Limb (tissue), 2 donors: ENCODE data around the gene AJAP1.
A peak's percentile ranks its signal among the peaks of the same experiment; 100 is the strongest.

Experiments used
- DNase-seq, 2 donors: peaks; one replicate each; pipeline ENCODE4 v3.0.0-alpha.2; 2016; ENCODE audit errors: extremely low spot score in 2 of 2

AJAP1 gene

DNA sequence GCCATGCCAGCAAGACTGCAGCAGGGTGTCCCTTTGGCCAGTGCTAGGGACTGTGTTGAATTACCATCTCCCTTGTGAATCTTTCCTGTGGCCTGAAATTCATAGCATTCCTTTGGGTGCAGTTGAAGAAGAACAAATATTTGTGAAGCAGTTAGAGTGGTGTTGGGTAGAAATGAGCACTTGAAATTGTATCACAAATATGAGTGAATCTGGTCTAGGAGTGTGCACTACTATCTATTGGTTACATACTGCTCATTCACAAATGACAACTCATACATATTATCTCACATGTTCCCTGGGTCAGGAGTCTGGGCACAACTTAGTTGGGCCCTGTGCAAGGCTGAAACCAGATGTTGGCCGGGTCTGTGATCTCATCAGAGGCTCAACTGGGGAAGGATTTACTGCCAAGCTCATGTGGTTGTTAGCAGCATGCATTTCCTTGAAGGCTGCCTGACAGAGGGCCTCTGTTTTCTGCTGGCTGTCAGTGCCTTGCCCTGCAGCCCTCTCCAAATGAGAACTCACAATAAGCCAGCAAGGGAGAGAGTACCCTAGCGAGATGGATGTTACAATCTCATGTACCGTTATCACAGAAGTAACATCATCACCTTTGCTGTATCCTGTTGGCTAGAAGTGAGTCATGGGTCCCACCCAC lies 23.8 kb downstream of the AJAP1 start:
- no peak for DNase-seq

DNA sequence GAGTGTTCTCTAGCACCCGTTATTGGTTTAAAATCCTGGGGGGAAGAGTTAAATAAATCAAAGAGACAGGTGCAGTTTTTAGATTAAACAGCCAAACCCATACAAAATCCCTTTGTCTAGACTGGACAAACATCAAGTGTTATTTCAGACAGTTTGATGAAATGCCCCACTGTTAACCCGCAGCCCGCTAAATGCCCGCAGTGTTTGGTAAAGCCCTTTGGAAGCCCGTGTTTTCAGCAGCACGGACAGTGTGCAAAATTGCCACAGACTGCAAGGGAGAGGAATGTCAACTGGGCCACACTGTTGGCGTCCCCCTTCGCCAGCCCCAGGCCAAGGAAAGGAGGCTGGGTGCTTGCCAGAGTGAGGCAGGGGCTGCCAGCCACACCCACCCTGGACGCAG lies 26.6 kb downstream of the AJAP1 start:
- DNase-seq = no peak

DNA sequence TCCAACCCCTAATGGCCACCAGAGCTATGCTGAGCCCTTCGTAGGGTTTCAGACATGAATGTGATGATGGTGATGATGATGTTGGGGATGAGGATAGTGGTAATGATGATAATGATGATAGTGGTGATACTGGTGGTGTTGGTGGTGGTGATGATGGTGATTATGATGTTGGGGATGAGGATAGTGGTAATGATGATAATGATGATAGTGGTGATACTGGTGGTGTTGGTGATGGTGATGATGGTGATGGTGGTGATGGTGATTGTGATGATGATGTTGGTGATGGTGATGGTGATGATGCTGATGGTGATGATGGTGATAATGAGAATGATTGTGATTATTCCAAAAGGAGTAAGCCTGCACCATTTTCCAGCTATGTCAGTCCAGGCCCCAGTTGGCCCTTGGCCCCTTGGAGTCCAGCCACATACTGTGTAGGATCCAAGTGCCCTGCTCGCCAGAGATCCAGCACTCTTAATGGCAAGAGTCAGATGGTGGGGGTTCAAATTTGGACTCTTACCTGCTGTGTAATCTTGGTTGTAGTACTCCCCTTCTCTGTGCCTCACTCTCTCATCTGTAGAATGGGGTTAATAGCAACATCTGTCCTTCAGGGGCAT lies 28.3 kb downstream of the AJAP1 start:
- DNase-seq = no peak

DNA sequence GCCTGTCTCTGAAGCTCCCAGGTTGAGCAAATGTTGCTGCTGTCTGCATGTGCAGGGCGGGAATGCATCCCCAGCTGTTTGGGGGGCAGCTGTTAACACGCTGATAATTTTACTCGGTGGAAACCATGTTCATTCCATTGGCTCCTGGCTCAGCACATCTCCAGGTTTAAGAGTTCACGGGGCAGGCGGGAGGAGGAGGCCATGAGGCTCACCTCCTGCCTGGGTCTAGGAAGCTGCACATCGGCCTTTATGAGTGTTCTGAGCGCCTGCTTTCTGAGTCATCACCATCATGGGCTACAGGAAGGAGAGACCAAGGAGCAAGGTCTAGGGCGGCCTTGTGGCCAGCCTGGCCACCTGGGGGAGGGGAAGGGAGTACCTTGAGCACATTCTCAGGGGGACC lies 29.7 kb downstream of the AJAP1 start:
- no peak for DNase-seq

DNA sequence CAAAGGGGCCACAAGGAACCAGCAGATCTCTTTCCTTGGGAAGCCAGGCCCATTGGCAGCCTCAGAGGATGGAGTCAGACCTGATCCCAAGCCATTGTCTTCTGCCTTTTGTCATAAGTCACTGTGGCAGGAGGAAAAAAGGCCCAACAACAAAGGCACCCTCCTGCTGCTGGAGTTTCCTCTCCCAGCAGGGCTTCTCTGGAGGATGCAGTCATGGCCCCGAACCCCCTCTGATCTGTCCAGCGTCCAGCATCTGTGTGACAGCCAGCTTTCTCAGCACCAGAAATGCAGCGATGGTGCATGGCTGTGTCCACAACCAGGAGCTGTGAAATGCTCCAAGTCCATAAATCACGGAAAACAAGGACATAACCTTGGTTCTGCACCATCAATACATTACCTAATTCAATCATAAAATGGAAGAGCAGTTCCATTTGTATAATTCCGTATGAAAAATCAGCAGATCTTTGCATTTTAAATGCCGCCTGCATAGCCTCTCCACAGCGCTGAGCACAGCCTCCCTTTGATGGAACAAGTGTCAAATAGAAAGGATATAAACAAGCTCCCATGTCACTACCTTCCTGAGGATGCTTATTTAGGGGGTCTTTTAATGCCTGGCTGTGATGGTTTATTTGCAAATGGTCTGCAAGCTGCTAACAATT lies 30.6 kb downstream of the AJAP1 start:
- no peak for DNase-seq

DNA sequence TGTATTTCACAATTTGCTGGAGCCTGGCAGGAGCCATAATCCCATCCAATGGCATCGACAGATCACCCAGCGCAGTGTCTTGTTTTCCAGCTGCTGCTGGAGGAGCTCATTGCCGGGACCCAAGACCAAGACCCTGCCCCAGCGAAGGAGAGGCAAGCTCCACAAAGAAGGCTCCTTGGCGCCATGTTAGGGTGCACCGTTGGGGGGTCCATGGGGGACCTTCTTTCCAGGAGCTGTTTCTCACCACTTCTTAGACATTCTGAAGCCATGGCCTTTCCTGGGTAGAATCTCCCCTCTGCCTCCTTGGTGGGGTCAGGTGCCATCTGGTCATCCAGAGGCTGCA lies 31.1 kb downstream of the AJAP1 start:
- no peak for DNase-seq

DNA sequence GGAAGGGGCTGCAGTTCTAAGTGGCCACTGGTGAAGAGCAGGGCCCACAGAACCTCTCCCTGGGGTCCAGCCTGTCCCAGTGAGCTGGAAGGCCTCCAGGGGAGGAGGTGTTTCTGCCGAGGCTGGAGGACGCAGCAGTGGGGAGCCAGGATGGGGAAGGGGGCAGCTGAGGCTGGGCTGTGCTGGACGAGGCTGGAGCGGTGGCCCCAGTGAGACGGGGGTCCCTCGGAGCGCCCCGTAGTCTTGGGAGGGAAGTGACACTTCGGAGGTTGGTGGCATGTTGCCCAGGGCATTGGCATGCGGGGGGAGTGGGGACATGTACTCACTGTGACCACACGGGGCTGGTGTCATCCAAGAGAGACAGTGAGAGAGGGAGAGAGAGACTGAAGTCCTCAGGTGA lies 33.5 kb downstream of the AJAP1 start:
- no peak for DNase-seq

DNA sequence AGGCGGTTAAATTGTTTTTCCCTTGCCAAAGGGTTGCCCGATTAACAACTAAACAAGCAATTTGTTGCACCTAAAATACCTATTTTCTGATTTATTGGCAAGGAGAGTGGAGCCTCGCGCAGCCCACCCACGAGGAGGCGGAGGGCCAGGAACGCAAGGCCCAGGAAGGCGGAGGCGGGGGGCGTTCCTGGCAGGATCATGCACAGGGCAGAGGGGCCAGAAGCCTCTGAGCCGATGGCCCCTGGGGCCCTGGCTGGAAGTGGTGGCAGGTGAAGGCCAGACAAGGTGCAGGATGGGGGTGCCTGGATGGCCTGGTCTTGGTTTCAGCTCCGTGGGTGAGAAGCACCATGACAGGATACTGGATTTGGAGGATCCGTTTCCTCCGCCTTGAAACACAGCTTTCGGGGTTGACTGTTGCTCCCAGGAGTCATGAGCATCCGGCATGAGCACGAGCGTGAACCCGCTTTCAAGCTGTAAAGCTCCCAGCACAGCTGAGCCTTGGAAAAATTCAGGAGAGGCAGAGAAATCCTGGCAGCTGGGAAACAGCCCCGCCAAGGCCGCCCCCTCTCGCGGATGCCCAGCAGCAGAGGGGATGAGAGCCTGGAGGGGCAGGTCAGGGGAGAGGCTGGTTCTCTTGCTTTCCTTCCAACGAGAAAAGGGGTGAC lies 35.0 kb downstream of the AJAP1 start:
- DNase-seq = peak in 1 of 2 donors; percentile 14

DNA sequence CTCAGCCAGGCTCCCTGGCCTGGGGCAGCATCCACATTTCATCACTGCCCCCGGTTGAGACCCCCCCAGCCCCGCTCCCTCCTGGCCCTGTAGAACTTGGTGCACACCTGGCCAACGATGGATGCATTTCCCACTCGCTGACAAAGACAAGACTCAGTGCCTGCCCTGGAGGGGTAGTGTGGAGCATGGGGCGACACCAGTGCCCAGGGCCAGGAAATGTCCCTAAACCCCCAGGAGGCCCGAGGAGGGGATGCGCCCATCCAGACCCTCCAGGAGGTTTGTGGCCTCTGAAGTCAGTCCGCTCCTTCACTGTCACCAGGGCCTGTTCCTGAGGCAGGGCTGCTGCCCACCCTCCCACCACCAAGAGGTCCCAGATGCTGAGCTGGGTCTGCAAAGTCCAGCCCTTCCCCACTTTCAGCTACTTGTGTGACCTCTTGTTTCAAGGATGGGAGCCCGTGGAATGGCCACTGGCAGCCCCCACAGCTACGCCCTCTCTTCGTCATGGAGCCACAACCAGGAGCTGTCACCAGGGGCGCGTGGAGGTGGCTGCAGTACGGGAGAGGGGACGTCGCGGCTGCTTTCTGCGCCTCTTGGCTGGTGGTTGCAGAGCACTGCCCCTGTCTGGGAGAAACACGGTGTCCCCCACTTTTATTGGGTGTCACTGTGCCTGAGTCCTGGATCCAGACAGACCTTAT lies 35.7 kb downstream of the AJAP1 start:
- DNase-seq = no peak

DNA sequence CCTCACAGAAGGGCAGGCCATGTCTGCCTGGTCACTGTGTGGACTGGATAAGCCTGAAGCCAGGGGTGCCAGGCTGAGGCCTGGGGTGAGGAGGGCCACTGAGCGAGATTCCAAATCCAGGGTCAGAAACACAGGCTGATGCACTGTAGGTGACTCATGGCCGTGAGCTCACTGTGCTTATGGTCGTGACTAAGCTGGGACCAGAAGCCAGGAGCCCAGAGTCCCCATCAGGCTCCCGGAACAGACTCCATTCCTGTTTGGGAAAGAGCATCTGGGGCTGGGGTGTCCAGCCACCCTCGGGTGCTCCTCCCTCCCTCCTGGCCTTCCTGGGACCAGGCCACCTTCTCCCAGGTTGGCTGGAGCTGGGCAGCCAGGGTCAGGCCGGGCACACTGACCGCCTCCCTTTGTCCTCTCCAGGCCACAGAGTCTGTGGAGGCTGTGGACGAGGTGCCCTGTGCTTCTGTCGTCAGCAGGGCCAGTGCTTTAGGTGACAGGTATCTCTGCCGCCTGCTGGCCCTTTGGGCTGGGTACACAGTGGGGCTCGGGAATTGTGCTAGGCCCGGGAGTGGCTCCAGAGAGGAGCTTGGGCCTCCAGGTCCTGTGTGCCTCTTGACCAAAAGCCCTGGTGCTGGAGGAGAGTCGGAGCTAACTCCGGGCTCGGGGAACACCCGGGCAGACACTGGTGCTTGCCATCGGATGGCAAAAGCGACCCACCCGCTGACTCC lies 36.7 kb downstream of the AJAP1 start:
- no peak for DNase-seq

DNA sequence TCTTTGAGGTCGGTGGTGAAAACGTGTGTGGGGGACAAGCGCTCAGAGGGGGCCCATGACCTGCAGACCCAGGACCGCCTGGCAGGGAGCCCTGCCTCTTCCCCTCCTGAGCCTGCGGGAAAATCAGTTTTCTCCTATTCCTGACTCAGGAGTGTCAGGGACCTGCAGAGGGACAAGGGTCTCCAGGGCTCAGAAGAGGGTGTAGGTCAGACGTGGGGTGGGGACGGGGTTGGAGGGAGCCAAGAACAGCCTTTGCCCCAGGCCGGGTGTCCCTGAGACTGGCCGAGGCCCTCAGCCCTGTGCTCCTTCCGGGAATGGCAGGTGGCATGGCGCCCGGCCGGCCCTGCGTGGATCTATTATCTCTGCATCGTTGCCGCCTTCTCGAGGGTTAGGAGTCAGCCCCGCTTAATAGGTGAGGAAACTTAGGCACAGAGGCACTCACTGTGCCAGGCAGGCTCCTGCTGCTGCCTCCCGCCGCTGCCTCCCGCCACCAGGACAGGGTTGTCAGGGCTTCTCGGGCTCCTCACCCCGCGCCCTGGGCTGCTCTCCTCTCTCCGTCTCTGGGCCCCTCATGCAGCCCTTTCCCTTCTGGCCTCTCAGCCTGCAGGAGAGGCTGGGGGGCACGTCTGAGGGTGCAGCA lies 37.5 kb downstream of the AJAP1 start:
- DNase-seq = no peak

DNA sequence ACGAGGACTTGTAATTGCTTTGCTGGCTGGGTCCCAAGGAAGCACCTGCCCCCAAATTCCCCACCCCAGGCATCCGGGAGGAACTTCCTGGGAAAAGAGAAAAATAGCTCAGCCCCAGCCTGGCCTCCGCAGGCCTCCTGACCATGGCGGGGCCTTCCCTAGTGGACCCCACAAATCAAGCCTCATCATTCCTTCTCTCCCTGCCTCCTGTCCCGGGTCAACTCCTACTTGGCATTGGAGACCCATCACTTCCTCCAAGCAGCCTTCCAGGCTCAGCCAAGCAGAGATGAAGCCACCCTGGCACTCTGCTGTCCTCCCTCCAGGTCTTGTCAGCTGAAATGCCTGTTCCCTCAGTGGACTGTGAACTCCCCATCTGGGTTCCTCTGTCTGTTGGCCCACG lies 38.0 kb downstream of the AJAP1 start:
- no peak for DNase-seq

DNA sequence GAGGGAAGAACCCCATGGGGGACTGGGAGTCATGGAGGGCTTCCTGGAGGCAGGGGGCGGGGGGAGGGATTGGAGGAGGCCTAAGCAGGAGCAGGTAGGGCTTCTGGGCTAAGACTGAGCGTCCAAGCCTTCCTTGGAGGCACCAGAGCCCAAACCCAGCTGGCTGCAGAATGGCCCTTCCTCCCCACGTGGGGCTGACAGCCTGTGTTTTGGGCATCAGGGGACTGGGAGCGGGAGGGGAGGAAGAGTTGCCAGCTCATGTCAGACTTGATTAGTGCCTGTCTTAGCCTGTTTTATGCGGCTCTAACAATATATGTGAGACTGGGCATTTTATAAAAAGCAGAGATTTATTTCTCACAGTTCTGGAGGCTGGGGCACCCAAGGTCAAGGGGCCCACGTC lies 38.9 kb downstream of the AJAP1 start:
- no peak for DNase-seq

DNA sequence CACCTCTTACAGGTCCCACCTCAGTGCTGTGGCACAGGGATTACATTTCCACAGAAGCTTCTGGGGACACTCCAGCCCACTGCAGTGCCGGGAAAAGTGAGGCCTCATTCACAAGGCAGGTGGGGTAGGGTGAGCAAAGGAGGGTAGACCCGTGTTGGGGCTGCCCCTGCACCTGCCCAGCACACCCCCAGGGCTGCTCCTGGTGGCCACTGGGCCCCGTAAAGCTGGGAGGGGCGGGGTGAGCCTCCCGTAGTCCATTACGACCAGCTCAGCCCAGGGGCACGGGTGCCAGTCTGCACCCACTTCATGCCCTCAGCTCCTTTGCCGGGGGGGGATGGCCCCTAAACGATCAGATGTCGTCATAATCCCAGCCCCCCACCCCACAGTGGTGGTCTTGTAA lies 39.5 kb downstream of the AJAP1 start:
- DNase-seq = no peak

DNA sequence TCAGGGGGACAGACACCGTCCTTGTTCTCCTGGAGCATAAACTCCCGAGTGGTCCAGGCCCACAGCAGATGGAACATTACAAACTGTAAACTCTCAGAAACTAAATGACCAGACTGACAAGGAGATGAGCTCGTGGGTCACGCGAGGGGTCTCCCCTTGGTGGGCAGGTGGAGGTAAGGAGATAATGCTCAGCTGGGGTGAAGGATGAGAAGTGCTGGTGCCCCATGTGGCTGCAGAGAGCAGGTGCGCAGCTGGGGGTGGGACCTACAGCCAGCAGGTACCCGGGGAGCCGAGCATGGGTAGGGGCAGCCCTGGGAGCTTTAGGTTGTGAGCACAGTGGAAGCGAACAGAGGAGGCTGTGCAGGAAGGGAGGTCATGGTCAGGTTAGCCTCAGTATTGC lies 40.1 kb downstream of the AJAP1 start:
- DNase-seq = no peak

DNA sequence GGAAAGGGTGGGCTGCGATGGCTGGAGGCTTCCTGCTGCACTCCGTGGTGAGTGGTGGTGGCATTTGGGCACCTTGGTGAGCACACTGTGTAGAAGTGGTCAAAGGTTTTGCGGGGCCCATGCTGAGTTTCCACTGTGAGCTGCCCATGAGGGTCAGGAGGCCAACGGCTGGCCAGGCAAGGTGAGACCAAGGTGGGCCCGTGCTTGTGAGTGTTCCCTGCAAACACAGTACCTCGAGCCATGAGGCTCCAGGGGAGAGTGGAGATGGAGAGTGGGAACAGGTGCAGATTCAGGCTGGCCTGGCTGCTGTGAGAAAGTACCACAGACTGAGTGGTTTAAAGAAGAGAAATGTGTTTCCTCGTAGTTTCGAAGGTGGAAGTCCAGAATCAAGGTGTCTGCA lies 40.8 kb downstream of the AJAP1 start:
- no peak for DNase-seq

DNA sequence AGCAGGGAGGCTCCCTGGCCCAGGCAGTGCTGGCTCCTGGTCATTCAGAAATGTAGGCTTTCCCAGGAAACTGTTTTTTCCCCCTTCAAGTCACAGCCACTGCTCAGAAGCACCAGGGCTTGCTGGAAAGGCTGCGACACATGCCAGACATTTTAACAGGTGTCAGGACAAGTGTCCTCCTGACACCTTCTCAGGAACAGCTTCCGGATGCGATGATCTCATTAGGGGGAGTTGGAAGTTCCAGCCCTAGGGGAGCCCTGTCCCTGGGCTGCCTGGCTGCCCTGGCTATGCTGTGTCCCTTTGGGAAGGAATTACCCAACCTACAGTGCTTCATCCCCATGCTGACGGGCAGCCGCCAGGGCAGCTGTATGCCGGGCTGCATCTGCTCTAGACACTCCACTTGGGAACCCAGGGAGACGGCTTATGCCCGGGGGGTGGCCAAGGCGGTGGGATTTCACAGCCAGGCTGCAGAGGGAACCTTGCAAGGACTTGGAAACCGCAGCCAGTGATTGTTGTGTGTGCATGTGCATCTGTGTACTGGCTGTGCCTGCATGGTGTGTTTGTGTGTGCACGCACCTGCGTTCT lies 41.8 kb downstream of the AJAP1 start:
- DNase-seq = no peak

DNA sequence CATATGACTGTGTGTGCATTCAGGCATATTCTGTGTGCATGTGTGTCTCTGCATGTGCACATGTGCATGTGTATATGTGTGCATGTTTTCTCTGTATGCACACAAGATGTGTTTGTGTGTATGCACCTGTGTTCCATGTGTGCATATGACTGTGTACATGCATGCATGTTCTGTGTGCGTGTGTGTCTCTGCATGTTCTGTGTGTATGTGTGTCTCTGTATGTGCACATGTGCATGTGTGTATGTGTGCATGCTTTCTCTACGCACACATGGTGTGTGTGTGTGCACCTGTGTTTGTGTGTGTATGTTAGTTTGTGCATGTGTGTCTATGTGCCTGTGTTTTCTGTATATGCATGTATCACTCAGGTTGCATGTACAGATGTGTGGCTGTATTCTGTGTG lies 42.3 kb downstream of the AJAP1 start:
- no peak for DNase-seq

DNA sequence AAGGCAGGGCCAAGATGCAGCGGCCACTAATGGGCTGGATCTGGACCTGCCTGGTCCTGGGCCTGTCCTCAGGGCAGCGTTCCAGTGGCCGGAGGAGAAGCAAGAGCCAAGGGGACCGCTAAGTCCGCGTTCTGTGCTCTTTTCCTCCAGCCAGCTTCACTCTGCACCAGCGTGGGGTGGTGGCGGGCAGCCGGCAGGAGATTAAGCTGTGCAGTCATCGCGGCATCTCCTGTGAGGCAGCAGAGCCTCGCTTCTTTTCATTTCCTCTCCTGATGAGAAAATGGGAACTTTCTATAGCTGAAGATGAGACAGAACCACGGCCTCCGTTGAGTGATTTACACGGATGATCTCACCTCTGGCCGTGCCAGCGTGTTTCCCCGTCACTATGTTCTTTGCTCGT lies 43.4 kb downstream of the AJAP1 start:
- DNase-seq = no peak

DNA sequence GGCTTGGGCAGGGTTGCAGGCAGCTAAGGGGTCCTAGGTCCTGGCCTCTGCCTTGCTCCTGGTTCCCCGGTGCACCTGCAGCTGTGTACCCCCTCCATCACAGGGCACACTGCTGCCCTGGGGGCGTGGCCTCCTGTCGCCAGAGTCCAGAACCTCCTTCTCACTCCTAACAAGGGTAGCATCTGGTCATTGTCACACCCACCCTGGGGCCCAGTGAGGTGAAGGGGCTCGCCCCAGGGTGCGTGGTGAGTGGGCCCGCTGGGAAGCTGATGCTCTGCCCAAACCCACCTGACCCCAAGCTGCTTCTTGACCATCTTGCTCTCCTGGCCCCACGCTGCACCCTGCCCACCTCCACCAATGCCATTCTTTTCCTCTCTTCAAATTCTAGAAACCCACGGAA lies 44.5 kb downstream of the AJAP1 start:
- DNase-seq = no peak
